Activated CD4-positive, alpha-beta T cell treated with anti-CD3 and anti-CD28 coated beads, Interleukin-2, amount 10 ng/mL, durations not matched to agents 7 days and 5 days (primary cell): Measurements from ENCODE around the gene ARHGAP26. TPM values are rescaled to one million over a fixed set of nuclear protein-coding genes. Genes with fewer than 3 reads are reported as not detected.

Experiments used
- CTCF ChIA-PET: fragments of 350-600 bp; sonication (Branson Sonifier 250); formaldehyde crosslinking; loops from one replicate; lab custom pipeline; 2021; ENCODE audit warnings: antibody characterized with exemption; lab: Charles Lee
- POLR2A ChIA-PET: fragments of 350-600 bp; sonication (Branson Sonifier 250); formaldehyde crosslinking; loops from one replicate; lab custom pipeline; 2021; ENCODE audit warnings: antibody characterized with exemption; lab: Charles Lee
- DNase-seq: peaks from one replicate; pipeline ENCODE4 v3.0.0-alpha.2; 2020
- H3K27ac Mint-ChIP-seq: one replicate; pipeline ENCODE4 v1.8.0; 2021; ENCODE audit warnings: mild to moderate bottlenecking, moderate library complexity, mixed read lengths
- H3K27me3 Mint-ChIP-seq: one replicate; pipeline ENCODE4 v1.8.0; 2021; ENCODE audit warnings: mixed read lengths
- H3K36me3 Mint-ChIP-seq: one replicate; pipeline ENCODE4 v1.8.0; 2021; ENCODE audit warnings: low read depth, mixed read lengths
- H3K4me1 Mint-ChIP-seq: one replicate; pipeline ENCODE4 v1.8.0; 2021; ENCODE audit warnings: mixed read lengths
- H3K4me3 Mint-ChIP-seq: one replicate; pipeline ENCODE4 v1.8.0; 2021; ENCODE audit warnings: mild to moderate bottlenecking, moderate library complexity, mixed read lengths
- H3K9me3 Mint-ChIP-seq: one replicate; pipeline ENCODE4 v1.8.0; 2021; ENCODE audit warnings: mixed read lengths
- total RNA-seq, 2 experiments: library from RNA; stranded (reverse); gene quantifications; one replicate each; pipeline ENCODE4 v1.2.3, GENCODE V29; 2021

ARHGAP26 gene
- total RNA-seq, 2 experiments from 2014 or later, result 21.0 to 21.5 TPM

DNA sequence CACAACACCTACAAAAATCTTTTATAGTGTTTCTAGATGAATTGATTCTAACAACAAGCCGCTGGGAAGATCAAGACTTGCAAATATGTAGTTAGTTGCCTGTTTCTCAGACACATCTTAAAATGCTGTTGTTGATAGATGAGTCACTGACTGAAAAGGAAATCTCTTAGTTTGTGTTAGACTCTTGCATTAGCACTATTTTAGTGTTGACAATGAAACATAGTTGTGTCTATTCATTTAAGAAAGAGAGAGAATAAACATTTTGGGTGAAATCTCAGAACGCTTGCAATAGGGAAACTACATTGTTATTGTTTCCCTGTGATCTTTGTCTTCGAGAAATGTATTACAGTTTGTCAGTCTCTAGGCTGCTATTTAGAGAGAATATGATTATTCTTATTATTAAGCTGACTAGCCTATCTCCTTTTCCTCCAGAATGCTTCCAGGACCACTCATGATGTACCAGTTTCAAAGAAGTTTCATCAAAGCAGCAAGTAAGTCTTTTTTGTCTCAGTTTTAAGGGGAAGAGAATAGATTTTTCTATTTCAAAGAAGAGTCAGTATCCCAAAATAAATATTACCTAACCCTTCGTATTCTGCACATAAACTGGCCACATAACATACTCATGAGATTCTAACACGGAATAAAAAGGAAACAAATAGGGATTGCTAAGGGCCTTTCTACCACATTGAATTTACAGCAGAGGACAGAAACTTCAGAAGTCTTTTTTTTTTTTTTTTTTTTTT lies 285.6 kb downstream of the ARHGAP26 start:
- ChIA-PET CTCF (interaction anchor here (1.5 kb wide), 1 partner anchor 9 kb away, joined by 3 read pairs; no protein-coding TSS in a partner anchor), POLR2A (interaction anchor here (0.5 kb wide), 1 partner anchor 390 kb away, joined by 3 read pairs; no protein-coding TSS in a partner anchor)
- no peak overlapping the region for H3K27ac Mint-ChIP-seq
- H3K9me3 Mint-ChIP-seq, result peaks cover 8% of the 10 kb centered on the region
- peaks cover 32% of the 10 kb centered on the region for H3K4me1 Mint-ChIP-seq
- no peak overlapping the region for H3K4me3 Mint-ChIP-seq
- H3K27me3 Mint-ChIP-seq, result no peaks in the 10 kb centered on the region
- no peak for DNase-seq
- peaks cover 51% of the 10 kb centered on the region for H3K36me3 Mint-ChIP-seq

DNA sequence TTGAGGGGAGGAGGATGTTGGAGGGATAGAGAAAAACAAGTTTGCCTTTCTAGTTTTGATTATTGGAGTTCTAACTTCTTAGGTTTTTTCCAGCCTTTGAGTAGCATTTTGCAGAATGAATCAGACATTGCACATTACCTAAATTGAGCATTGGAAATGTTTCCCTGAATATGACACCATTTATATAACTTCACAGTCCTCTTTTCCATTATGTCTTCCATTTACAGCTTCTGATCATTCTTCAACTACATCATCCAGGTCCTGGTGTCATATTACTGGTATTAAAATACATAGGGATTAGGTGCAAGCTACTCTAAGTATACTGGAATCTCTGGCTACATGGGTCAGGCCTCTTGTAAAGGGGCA lies 286.1 kb downstream of the ARHGAP26 start:
- Mint-ChIP-seq H3K27ac (no peak overlapping the region), H3K4me1 (peaks cover 32% of the 10 kb centered on the region), H3K27me3 (no peaks in the 10 kb centered on the region), H3K36me3 (peaks cover 51% of the 10 kb centered on the region), H3K9me3 (peaks cover 8% of the 10 kb centered on the region), H3K4me3 (no peak overlapping the region)
- POLR2A ChIA-PET, result interaction anchor here (0.5 kb wide), 1 partner anchor 390 kb away, joined by 3 read pairs; no protein-coding TSS in a partner anchor
- CTCF ChIA-PET, result interaction anchor here (1.5 kb wide), 1 partner anchor 8 kb away, joined by 3 read pairs; no protein-coding TSS in a partner anchor
- DNase-seq, result no peak

DNA sequence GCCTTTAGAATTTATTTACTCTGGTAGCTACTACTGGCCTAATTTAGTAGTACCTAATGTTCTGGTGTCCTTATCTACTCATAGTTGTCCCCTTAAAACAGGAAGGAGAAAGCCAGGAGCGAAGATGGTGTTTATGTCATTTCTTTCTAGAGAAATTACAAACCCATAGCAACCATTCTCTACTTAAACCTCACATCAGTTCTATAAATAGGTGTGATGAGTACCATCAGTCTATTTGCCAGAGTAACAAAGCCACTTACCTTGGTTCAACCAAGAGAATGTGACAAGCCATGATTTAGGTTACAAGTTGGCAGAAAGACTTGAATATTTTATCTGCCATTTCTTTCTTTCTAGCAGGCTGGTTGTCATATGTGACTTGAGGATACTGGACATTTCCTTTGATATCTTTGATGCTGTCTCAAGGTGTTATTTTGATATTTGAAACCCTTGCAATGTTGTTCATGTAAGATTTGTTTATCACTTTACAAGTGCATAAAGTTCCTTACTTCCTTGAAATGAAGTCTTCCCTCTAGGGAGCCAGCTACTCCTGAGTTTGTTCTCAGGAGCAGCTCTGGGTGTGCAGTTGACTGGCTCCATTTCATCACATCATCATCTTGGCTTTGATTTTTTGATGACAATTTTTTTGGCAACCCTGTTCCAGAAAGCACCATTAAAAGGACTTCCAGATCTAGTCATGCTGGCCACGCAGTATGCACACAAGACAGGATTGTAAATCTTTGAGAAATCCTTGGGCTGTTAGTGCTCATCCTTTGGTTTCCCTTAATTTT lies 286.8 kb downstream of the ARHGAP26 start:
- Mint-ChIP-seq H3K36me3 (peaks cover 49% of the 10 kb centered on the region), H3K9me3 (peaks cover 8% of the 10 kb centered on the region), H3K4me3 (no peak overlapping the region), H3K27me3 (no peaks in the 10 kb centered on the region), H3K4me1 (peaks cover 30% of the 10 kb centered on the region), H3K27ac (no peak overlapping the region)
- ChIA-PET POLR2A (interaction anchor here (0.5 kb wide), 1 partner anchor 389 kb away, joined by 3 read pairs; no protein-coding TSS in a partner anchor), CTCF (interaction anchor here (1.5 kb wide), 1 partner anchor 7 kb away, joined by 3 read pairs; no protein-coding TSS in a partner anchor)
- DNase-seq, result no peak

DNA sequence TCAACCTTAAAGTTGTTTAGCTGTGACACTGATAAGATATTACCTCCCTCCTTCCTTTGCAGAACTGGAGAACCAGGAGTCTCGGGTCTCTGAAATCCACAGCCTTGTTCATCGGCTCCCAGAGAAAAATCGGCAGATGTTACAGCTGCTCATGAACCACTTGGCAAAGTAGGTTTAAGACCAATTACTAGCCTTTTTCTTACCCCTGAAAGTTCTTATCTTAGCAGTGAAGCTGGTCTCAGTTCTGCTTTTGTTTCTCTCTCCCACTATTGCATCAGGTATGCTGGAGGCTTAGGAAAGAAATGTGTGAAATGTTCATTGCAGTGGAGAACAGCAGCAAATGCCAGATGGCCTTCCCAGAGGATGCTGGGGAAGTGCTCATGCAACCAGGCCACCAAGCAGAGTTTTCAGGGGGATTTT lies 287.4 kb downstream of the ARHGAP26 start:
- peaks cover 8% of the 10 kb centered on the region for H3K9me3 Mint-ChIP-seq
- no peak overlapping the region for H3K4me3 Mint-ChIP-seq
- CTCF ChIA-PET, result no interaction called here
- peaks cover 30% of the 10 kb centered on the region for H3K4me1 Mint-ChIP-seq
- no peak for DNase-seq
- H3K36me3 Mint-ChIP-seq, result peaks cover 55% of the 10 kb centered on the region
- POLR2A ChIA-PET, result no interaction called here
- no peak overlapping the region for H3K27ac Mint-ChIP-seq
- H3K27me3 Mint-ChIP-seq, result no peaks in the 10 kb centered on the region

DNA sequence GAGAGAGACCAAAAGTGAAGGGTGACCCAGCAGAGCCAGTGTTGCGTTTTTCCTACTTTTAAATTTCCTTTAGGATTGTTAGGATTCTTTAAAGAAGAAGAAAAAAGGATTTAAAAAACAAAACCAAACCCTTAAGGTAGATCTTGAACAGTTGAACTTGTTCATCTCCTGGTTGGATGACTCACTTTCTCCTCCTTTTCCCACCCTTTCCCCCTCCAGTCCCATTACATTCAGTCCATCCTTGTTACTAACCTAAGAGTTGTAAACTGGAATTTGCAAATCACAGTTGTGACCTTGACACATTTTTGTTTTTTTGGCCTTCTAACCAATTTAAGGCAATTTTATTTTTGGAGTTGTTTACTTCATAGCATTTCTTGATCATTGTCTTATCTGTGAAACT lies 289.2 kb downstream of the ARHGAP26 start:
- Mint-ChIP-seq H3K9me3 (peaks cover 8% of the 10 kb centered on the region), H3K4me1 (peaks cover 24% of the 10 kb centered on the region), H3K36me3 (peaks cover 55% of the 10 kb centered on the region), H3K27ac (no peak overlapping the region), H3K27me3 (no peaks in the 10 kb centered on the region), H3K4me3 (no peak overlapping the region)
- ChIA-PET POLR2A (no interaction called here), CTCF (no interaction called here)
- no peak for DNase-seq

DNA sequence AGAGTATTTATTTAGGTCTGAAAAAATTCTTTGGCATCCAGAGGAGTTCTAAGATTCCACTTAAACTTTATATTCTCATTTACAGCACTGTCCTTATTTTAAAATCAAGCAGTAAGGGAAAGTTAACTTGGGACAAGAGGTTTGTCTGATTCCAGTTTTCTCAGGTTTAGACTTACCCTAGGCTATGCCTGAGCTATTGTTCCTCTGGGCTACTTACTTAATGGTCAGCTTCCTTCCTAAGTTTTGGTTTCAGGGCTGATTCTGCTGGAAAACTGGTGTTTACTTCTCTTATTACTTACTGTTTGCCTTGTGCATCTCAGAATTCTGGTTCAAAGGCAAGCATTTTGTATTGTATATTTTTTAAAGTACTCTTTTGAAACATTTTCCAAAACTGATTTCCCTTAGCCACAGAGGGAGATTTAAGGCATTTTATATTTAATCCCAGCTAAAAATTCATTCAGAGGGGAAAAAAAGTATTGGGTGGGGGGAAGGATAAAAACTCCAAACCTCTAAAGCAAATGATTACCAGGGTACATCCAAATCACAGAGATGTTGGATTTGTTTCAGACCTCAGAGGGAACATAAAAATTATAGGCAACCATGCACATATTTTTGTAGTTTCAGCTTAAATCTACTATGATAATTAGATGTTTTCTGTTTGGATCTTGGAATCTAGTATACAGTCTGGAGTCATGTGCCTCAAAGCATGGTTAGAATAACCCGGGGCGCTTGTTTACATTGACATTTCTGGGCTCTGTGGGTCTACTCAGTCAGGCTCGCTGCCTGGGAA lies 290.0 kb downstream of the ARHGAP26 start:
- no peak overlapping the region for H3K27ac Mint-ChIP-seq
- CTCF ChIA-PET, result interaction anchor here (0.5 to 1.2 kb wide), 2 partner anchors 10 to 51 kb away, joined by 3 read pairs; no protein-coding TSS in a partner anchor
- POLR2A ChIA-PET, result no interaction called here

DNA sequence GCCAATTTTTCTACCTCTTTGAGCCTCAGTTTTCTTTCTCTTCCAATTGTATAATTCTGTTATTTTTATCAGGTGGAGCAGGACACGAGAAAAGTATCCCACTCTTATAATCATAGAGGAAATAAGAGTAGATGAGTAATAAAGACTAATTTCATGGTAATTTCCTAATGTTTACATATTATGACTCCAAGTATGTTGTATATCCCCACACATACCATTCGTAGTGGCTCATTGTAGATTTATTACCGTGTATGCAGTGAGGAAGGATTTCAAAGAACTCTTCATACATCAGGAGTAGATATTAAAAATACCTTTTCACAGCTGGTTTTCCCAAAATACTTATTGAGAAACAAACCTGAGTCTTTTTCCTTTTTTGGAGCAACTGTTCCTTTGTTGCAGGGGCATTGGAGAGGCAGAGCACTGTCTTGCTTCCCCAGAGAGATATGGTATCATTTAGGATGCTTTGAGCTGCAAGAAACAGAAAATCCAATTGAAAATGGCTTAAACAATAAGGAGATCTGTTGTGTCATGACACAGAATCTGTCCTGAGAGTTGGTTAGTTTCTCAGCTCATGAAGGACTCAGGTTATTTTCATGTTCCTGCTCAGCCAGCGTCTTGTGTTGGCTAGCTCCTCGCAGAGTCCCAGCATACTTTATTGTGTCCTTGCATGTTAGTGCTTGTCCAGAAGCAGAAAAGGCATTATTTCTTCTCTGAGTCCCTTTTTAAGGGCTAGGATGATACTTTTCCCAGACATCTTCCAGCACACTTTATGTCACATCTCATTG lies 291.2 kb downstream of the ARHGAP26 start:
- Mint-ChIP-seq H3K9me3 (peaks cover 8% of the 10 kb centered on the region), H3K27ac (no peak overlapping the region), H3K4me3 (no peak overlapping the region), H3K4me1 (peaks cover 6% of the 10 kb centered on the region), H3K36me3 (peaks cover 41% of the 10 kb centered on the region), H3K27me3 (no peaks in the 10 kb centered on the region)
- ChIA-PET CTCF (interaction anchor here (0.6 to 1.2 kb wide), 3 partner anchors 10 to 598 kb away, joined by 3 read pairs; no protein-coding TSS in a partner anchor), POLR2A (interaction anchor here (0.7 kb wide), 1 partner anchor 20 kb away, joined by 3 read pairs; no protein-coding TSS in a partner anchor)
- no peak for DNase-seq

More for the DNA sequence above, 290.0 kb downstream of the ARHGAP26 start:
- Mint-ChIP-seq H3K4me1 (peaks cover 15% of the 10 kb centered on the region), H3K27me3 (no peaks in the 10 kb centered on the region), H3K9me3 (peaks cover 8% of the 10 kb centered on the region), H3K36me3 (peaks cover 50% of the 10 kb centered on the region), H3K4me3 (no peak overlapping the region)
- DNase-seq, result no peak

DNA sequence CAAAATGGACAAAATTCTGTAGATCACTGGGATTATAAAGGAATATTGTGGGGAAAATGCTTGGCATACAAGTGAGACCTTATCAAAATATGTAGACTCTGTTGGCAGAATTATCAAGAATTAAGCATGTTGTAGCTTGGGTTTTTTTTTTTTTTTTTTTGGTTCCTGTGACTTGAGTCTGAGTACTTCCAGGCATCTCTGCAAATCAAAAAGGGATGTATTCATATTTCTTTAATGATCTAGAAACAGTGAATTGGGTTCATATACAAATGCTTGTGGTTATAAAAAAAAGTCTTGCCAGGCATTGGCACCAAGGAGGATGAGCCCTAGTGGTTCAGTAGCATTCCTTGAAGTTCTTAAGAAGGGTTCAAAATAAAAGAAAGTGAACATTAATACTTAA lies 292.2 kb downstream of the ARHGAP26 start:
- Mint-ChIP-seq H3K4me1 (peaks cover 6% of the 10 kb centered on the region), H3K27ac (no peak overlapping the region)

DNA sequence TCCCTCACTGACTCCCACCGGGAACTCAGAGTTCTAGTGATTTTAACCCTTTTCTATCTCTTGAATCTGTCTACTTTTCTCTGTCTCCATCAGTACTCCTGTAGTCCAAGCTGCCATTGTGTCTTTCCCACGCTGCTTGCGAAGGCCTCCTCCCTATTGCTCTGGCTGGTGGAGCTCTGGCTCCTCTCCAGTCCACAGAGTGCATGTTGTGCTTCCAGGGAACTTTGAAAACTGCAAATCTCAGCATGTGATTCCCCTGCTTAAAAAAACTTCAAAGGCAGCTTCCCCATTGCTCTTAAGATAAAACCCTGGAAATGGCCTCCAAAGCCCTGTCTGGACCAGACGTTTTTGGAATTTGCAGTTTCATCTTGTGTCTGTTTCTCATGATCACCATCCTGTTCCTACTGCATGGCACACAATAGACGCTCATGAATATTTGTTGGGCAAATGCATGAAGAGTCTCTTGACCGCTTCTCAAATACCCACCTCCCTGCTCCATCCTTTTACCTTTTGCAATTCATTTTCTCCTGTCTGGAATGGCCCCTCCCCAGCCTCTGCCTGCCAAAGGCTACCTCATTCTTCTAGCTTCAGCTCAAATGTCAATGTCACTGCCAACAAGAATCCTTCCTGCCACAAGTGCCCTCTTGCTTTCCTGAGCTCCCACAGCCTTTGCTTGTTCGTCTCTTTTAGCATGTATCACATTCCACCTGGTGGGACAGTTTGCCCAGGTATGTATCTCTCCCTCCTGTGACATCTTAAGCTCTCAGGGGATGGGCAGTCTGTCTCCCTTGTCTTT lies 293.2 kb downstream of the ARHGAP26 start:
- peaks cover 8% of the 10 kb centered on the region for H3K4me1 Mint-ChIP-seq
- no peak overlapping the region for H3K27ac Mint-ChIP-seq
- POLR2A ChIA-PET, result no interaction called here
- peaks cover 5% of the 10 kb centered on the region for H3K9me3 Mint-ChIP-seq
- no peak for DNase-seq
- peaks cover 36% of the 10 kb centered on the region for H3K36me3 Mint-ChIP-seq
- CTCF ChIA-PET, result interaction anchor here (0.6 to 1.4 kb wide), 8 partner anchors 9 to 62 kb away, joined by 3 to 5 read pairs (median 3); no protein-coding TSS in a partner anchor
- no peak overlapping the region for H3K4me3 Mint-ChIP-seq
- no peaks in the 10 kb centered on the region for H3K27me3 Mint-ChIP-seq

More for the DNA sequence above, 292.2 kb downstream of the ARHGAP26 start:
- Mint-ChIP-seq H3K4me3 (no peak overlapping the region), H3K9me3 (peaks cover 8% of the 10 kb centered on the region), H3K27me3 (no peaks in the 10 kb centered on the region), H3K36me3 (peaks cover 40% of the 10 kb centered on the region)
- CTCF ChIA-PET, result interaction anchor here (1.1 to 1.4 kb wide), 2 partner anchors 17 to 39 kb away, joined by 3 read pairs; no protein-coding TSS in a partner anchor
- POLR2A ChIA-PET, result no interaction called here
- no peak for DNase-seq

DNA sequence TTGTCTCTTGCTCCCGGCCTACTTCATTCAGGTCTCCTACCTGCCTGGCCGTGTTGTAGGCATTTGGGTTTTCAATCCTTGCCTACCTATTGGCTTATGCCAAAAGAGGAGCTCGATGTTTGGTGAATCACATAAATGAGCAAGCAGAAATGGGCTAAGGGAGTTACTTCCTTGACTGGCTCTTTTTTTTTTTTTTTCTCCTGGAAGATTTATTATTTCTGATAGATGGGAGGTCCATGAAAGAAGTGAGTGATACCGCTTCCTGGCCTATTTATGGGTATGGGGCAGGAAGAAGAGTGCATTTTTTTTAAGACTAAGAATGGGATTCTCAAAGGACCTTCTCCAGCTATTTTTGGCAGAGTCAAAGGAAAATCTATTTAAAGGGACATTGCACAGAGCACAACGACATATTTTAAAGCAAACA lies 294.1 kb downstream of the ARHGAP26 start:
- no peak for DNase-seq
- H3K27me3 Mint-ChIP-seq, result no peaks in the 10 kb centered on the region
- H3K4me1 Mint-ChIP-seq, result peaks cover 8% of the 10 kb centered on the region
- no peak overlapping the region for H3K4me3 Mint-ChIP-seq
- peaks cover 36% of the 10 kb centered on the region for H3K36me3 Mint-ChIP-seq
- POLR2A ChIA-PET, result no interaction called here
- no peak overlapping the region for H3K27ac Mint-ChIP-seq
- H3K9me3 Mint-ChIP-seq, result peaks cover 2% of the 10 kb centered on the region
- CTCF ChIA-PET, result interaction anchor here (0.6 to 1.3 kb wide), 7 partner anchors 8 to 62 kb away, joined by 3 to 5 read pairs (median 3); no protein-coding TSS in a partner anchor

DNA sequence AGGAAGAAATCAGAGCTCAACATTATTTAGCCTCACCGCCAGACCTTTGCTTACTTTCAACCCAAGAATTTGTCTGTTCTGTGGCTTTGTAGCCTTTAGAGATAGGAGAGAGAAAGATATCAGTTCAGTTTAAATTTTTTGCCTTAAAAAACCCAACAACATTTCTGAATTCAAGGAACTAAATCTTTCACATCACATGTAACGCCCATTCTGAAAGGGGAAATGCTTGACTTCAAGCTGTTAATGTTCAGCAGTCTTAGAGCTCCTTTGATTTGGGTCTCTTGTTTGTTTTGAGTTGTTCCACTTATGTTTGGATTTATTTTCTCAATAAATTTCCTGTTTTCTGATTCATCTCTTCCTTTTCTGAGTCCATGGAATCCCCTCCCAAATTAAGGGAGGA lies 294.5 kb downstream of the ARHGAP26 start:
- peaks cover 8% of the 10 kb centered on the region for H3K4me1 Mint-ChIP-seq
- H3K4me3 Mint-ChIP-seq, result no peak overlapping the region
- peaks cover 37% of the 10 kb centered on the region for H3K36me3 Mint-ChIP-seq
- H3K9me3 Mint-ChIP-seq, result peaks cover 2% of the 10 kb centered on the region
- no peak overlapping the region for H3K27ac Mint-ChIP-seq
- no peak for DNase-seq
- ChIA-PET CTCF (interaction anchor here (0.8 to 1.3 kb wide), 5 partner anchors 8 to 49 kb away, joined by 3 to 4 read pairs (median 3); no protein-coding TSS in a partner anchor), POLR2A (no interaction called here)
- no peaks in the 10 kb centered on the region for H3K27me3 Mint-ChIP-seq
